ENCODE measurements around the gene IRAK2. TPM values are rescaled to one million over a fixed set of nuclear protein-coding genes. Genes with fewer than 3 reads are reported as not detected.
"Not testable (repeated sequence)": the region's sequence is repeated elsewhere in the genome, so short reads cannot be mapped to it uniquely, and the experiment has no call there.

The IRAK2 gene
- total and polyA plus RNA-seq, 12 donors, result 2.1 to 8.7 (median 4.9) TPM

- no peak overlapping the region for H3K27ac ChIP-seq
- TF ChIP-seq POLR2A (IDR thresholded peaks at IDR 0.05) (no peak), CTCF (IDR thresholded peaks at IDR 0.05) (no peak)
- no peak overlapping the region for H3K4me3 ChIP-seq
- no peaks in the 10 kb centered on the region for H3K27me3 ChIP-seq
- no peaks in the 10 kb centered on the region for H3K4me1 ChIP-seq (replicated peaks in 1 of 2)
- intact Hi-C loops (cut with DNase I), result no loop called here
- WGBS, 4 donors, result 87 to 96% (median 92%) methylated on average over 4 of the region's 4 CpGs
- H3K9me3 ChIP-seq (replicated peaks in 1 of 3), result no peaks in the 10 kb centered on the region
- H3K36me3 ChIP-seq (replicated peaks in 1 of 2), result peaks cover 0 to 34% of the 10 kb centered on the region in 2 donors
- DNase-seq, result no peak
Measured at GRCh38 chr3:10155123-10155472, 9.6 kb upstream of the IRAK2 start.

- intact Hi-C loops (cut with DNase I), result no loop called here
- TF ChIP-seq CTCF (IDR thresholded peaks at IDR 0.05) (no peak), POLR2A (IDR thresholded peaks at IDR 0.05) (no peak)
- WGBS, 4 donors, result 92 to 96% (median 94%) methylated on average over 4 of the region's 4 CpGs
- no peaks in the 10 kb centered on the region for H3K27me3 ChIP-seq
- peaks cover 0 to 29% of the 10 kb centered on the region in 2 donors for H3K36me3 ChIP-seq (replicated peaks in 1 of 2)
- no peaks in the 10 kb centered on the region for H3K4me1 ChIP-seq (replicated peaks in 1 of 2)
- DNase-seq, result no peak
- H3K4me3 ChIP-seq, result no peak overlapping the region
- no peak overlapping the region for H3K27ac ChIP-seq
- no peaks in the 10 kb centered on the region for H3K9me3 ChIP-seq (replicated peaks in 1 of 3)
Measured at GRCh38 chr3:10155658-10156057, 9.1 kb upstream of the IRAK2 start.

GRCh38 chr3:10157031-10157430, 7.7 kb upstream of the IRAK2 start:
- WGBS, 4 donors, result 67 to 75% (median 74%) methylated on average over 4 of the region's 4 CpGs
- Histone ChIP-seq H3K4me1 (replicated peaks in 1 of 2) (no peaks in the 10 kb centered on the region), H3K27me3 (no peaks in the 10 kb centered on the region), H3K27ac (no peak overlapping the region), H3K36me3 (replicated peaks in 1 of 2) (peaks cover 0 to 15% of the 10 kb centered on the region in 2 donors), H3K9me3 (replicated peaks in 1 of 3) (no peaks in the 10 kb centered on the region), H3K4me3 (no peak overlapping the region)
- TF ChIP-seq POLR2A (IDR thresholded peaks at IDR 0.05), result no peak
- no peak for TF ChIP-seq CTCF (IDR thresholded peaks at IDR 0.05)
- intact Hi-C loops (cut with DNase I), result no loop called here
- no peak for DNase-seq

GRCh38 chr3:10158555-10158954, 6.2 kb upstream of the IRAK2 start:
- H3K27me3 ChIP-seq; H3K4me1 ChIP-seq (replicated peaks in 1 of 2); DNase-seq; H3K9me3 ChIP-seq (replicated peaks in 1 of 3); intact Hi-C loops (cut with DNase I); H3K4me3 ChIP-seq; H3K27ac ChIP-seq; H3K36me3 ChIP-seq (replicated peaks in 1 of 2): not testable (repeated sequence)
- 92 to 96% (median 95%) methylated on average over 6 of the region's 6 CpGs for WGBS, 4 donors

GRCh38 chr3:10160346-10160745, 4.4 kb upstream of the IRAK2 start:
- Histone ChIP-seq H3K4me1 (replicated peaks in 1 of 2) (peaks cover 3 to 10% of the 10 kb centered on the region in 2 donors), H3K36me3 (replicated peaks in 1 of 2) (no peaks in the 10 kb centered on the region), H3K9me3 (replicated peaks in 1 of 3) (no peaks in the 10 kb centered on the region), H3K27me3 (no peaks in the 10 kb centered on the region), H3K27ac (no peak overlapping the region), H3K4me3 (no peak overlapping the region)
- intact Hi-C loops (cut with DNase I), result loop anchor here in 1 of 2 donors (5.0 kb wide), 1 partner anchor 67 kb away; no protein-coding TSS in a partner anchor
- 24 to 54% (median 38%) methylated on average over 1 of the region's 1 CpG for WGBS, 4 donors
- DNase-seq, result no peak
- no peak for TF ChIP-seq CTCF (IDR thresholded peaks at IDR 0.05)
- TF ChIP-seq POLR2A (IDR thresholded peaks at IDR 0.05), result no peak
